GM18951 (cell line): Measurements from ENCODE around the gene ETV5.

ENCODE experiments used
- POLR2A ChIP-seq: IDR thresholded peaks from 4 replicates; pipeline ENCODE4 v1.6.1; 2011; ENCODE audit warnings: mild to moderate bottlenecking; ENCODE audit not compliant: insufficient read length, insufficient read depth; ENCODE audit errors: extremely low read depth
- in situ Hi-C: fragments of 300-500 bp; cut with MboI; formaldehyde crosslinking; loops from one replicate; pipeline ENCODE4 v1.12.0; 2022; ENCODE audit warnings: low sequenced_read_pairs, mixed read lengths, inconsistent platforms; ENCODE audit not compliant: unreplicated experiment

The ETV5 gene

DNA sequence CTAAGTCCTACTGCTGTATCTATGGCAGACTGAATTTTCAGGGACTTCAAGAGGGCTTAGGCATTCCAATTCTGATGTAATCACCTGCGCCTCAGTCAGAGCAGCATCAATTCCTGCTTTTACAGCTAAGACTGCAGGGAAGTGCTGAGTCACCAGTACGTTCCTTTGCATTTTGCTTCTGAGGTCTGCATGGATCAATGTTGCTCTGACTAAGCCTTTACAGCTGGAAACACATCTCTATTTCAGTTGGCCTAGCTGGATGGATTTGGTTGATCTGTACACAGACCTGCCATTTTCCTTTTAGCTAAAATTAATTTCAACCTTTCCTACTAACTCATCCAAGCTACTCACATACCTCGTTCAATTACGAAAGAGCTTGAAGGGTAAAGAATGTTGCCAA lies 51.3 kb downstream of the ETV5 start:
- no peak for TF ChIP-seq POLR2A
- in situ Hi-C loops: no loop called here

DNA sequence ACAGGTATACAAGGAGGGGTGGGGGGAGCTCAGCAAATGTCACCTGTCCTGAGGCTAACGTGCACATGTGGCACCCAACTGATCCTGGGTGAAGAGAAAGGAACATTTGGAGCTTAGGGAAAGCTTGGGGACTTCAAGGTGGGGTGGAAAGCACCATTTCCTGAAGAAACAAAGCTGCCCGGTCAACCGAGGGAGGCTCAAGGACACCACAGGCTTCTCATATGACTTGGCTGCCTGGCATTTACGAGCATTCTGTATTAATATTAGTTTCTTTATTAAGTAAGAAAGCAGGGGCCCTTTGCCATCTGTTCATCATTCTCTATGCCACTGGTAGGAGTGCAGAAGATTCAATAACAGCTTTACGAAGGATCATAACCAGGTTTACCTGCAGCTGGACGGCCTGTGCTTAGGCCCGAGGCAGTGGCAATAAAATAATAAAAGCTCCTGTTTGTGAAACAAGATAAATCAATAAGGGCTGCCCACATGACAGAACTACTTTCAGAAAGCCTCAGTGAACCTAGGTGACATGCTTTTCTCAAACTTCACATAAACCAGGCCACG lies 54.0 kb downstream of the ETV5 start:
- TF ChIP-seq POLR2A: no peak
- in situ Hi-C loops: no loop called here

DNA sequence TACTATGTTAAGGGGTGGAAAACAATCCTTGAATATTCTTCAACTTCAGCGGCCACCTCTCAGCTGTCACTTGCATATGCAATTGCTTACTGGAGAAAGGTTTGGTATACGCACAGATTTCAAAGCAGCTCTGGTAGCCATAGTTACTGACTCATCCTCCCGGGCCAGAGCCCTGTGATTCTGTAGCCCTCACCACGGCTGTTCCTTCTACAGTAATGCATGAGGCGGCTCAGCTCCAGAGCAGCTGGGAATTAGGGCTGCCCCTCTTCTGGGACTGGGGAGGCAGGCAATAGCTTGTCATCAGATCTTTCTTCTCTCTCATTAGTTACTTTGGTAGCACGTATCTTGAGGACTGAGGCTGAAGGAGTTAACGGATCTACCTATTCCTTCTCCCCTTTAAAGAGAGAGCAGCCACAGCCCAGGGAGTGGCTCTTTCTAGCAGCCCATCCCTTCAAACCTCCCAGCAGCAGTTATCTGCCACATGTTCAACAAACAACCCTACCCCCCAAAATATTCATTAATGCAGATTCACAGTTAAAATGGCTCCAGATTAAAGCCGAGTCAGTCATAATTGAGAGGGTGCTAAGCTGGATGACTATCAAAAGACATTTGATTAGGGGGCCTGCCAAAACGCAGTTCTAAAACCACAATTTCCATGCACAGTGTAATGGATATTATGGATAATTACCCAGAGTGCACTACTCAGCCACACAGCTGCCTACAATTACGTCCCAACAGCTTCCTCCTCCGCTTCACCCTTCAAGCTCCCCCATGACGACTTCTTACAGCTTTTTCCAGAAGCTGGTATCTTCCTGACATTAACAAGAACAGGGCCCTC lies 54.7 kb downstream of the ETV5 start:
- in situ Hi-C loops: no loop called here
- TF ChIP-seq POLR2A: no peak

DNA sequence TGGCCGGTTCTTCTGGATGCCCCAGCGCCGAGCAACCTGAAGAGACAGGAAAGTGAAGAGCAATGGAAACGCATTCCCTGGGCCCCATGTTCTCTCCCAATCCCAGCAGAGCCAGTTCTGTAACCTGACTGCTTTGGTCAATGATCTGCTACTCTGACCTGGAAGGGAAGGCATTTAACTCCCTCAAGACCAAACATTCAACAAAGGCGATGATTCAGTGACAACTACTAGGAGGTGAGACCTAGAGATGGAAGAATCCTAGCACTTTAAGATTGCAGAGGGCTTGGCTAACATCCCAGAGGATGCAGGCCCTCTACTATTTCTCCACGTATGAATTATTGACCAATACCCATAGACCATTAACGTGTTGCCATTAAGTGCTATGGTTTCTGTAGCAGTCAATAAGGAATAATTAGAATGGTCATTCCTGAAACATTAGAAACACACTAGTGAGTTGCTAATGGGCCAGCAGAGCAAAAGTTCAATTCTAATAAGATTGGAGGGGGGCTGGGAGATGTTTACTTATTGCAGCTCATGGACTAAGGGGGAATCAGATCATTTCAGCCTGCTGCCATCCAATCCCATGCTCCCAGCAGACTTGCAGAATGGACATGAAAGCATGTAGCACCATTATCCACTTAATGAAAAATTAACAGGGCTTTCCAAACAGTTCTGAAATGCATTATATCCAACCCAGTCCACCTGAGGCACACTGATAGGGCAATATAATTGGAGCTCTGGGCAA lies 56.6 kb downstream of the ETV5 start:
- in situ Hi-C loops: no loop called here
- TF ChIP-seq POLR2A: no peak

DNA sequence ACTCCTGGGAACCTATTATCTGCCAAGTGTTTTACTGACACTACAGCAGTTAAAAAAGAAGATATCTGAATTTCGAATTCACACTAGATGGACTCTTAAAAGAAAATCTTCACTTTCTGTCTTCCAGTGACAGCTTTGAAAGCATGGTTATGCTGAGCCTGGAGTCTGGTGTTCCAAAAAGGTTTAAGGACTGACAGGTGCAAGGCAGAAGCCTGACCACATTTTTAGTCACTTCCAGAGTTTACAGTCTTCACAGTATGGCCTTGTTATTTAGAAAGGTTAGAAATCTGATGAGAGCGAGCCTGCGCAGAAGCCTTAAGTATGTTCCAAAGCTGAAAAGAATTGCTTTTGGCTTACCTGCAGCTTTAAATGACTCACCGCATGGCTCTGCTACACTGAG lies 59.9 kb downstream of the ETV5 start:
- in situ Hi-C loops: no loop called here

DNA sequence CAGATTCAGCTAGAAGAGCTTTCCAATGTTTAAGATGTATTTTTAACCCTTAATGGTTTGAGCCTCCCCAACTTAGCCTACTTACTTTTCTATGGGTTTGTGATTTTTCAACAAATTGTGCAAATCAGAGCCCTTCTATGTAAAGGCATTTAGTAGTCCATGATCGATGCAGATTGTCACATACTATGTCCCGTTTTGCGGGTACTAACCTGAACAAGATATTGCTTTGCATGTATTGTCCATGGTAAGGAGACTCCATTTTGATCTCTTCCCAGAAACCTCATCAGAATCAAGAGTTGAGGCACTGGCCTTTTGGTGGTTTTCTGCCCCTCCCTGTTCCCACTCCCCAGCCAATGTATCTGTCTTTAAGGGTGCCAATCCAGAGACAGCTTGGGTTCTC lies 60.8 kb downstream of the ETV5 start:
- no peak for TF ChIP-seq POLR2A
- in situ Hi-C loops: no loop called here

More for the DNA sequence above, 59.9 kb downstream of the ETV5 start:
- no peak for TF ChIP-seq POLR2A

DNA sequence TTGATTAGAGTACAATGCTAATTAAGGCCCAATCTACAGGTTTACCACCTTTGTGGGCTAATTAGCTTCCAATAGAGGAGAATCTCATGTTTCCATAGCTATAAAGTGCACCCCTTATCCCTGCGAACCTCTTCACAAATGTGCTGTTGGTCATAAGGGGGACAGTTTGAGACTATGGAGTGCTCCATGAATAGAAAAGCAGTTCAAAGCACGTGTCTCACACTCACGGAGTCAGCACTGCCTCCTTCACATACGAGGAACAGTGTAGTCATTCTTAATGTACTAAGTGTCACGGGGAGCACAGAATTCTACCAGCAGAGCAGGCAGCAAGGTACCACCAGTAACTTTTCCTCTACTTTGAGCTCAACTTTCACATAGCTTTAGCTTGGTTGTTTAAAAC lies 62.1 kb downstream of the ETV5 start:
- in situ Hi-C loops: no loop called here
- TF ChIP-seq POLR2A: no peak

DNA sequence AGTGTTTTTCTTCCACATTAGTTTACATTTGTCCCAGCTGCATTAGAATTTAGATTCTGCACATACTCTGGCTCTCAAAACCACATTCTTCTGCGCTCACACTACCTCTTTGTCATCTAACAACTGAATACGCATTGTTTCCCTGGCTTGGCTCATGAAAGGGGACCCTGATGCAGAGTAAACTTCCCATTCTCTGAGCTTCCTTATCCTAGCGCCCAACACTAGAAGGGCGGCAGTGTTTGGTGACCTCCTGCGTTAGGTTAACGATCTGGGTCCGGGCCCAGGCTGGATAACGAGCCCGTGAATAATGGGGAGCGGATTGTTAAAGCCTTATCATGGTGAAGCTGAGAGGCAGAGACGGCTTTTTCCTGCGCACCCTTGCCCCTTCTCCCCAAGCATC lies 63.9 kb downstream of the ETV5 start:
- no peak for TF ChIP-seq POLR2A
- in situ Hi-C loops: no loop called here

DNA sequence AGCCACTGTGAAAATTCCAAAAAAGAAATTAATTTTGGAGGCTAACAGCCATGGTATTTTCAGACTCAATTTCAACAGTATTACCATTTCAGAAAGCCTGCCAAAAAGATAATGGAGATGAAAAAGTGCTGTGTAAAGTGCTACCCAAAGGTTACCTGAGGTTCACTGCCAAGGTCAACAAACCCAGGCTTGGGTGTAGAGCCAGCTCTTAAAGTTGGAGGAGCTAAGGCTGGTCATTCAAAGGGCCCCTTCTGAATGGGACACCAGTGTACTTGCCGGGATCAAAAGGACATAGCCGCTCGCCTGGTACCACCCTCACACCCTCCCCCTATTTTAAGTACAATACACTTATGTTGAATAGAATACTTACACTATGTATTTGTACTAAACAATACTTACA lies 64.5 kb downstream of the ETV5 start:
- in situ Hi-C loops: no loop called here
- TF ChIP-seq POLR2A: no peak

DNA sequence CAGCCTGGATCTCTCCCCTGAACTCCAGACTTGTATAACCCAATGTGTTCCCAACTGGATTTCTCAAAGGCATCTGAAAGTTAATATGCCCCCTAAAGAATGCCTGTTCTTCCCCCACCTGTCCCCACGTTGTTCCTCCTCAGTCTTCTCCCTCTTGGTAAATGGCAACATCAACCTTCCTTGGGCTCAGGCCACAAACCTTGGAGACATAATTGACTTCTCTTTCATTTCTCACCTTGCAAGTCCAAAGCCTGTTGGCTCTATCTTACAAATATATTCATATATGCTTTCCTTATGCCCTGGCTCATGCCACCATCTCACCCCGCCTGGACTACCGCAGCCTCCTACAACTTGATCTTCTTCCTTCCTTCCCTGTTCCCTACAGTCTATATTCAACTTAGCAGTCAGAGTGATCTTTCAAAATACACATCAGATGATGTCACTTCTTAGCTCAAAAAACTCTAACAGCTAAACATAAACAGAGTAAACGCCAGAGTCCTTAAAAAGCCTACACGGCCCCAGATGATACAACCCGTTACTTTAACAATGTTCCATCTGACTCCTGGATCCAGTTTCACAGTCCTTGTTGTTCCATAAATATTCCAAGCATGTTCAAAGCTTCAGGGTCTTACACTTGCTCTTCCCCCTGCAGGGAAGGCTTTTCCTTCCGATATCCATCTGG lies 66.2 kb downstream of the ETV5 start:
- in situ Hi-C loops: no loop called here

DNA sequence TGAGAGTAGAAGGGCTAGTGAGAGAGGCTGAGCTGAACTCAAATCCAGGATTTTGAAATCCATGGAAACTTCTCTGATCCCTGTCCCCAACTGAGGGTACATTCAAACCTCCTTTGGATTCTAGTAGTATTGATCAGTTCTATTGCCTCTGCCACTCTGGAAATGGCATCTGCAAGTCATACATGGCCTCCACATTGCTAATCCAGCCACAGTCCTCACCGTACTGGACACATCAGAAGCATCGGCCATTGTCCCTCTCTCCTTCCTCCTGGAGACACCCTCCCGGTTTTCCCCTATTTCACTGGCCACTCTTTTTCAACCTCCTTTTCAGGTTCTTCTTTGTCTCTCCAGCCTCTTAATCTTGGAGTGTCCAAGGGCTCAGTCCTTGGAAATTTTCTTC lies 66.9 kb downstream of the ETV5 start:
- in situ Hi-C loops: no loop called here

More for the DNA sequence above, 66.2 kb downstream of the ETV5 start:
- TF ChIP-seq POLR2A: no peak

DNA sequence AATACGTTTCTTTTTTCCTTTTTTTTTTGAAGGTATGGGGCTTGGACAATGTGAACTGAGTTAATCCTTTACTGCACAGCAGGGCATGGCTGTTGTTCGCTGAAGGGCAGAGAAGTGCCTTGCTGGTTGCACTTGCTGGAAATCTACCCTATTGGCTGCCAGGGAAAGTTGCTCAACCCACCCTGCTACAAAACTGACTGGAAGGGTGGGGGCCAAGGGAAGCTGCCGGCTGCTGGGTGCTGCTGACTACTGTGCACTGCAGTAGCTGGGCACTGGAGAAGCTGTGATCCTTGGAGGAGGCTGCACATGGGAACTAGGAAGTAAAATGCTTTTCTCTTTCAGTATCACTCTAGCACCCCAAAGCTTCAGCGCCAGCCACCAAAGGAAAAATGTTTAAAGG lies 70.5 kb downstream of the ETV5 start:
- TF ChIP-seq POLR2A: no peak
- in situ Hi-C loops: no loop called here

More for the DNA sequence above, 66.9 kb downstream of the ETV5 start:
- no peak for TF ChIP-seq POLR2A

DNA sequence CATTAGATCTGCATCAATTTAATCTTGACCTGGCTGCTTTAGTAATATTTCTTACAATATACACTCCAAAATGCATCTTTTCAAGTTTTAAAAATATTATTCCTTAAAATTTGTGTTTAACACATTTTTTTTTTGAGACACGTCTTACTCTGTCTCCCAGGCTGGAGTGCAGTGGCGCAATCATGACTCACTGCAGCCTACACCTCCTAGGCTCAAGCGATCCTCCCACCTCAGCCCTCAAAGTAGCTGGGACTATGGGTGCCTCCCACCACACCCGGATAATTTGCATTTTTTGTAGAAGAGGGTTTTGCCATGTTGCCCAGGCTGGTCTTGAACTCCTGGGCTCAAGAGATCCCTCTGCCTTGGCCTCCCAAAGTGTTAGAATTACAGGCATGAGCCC lies 73.6 kb downstream of the ETV5 start:
- in situ Hi-C loops: no loop called here
- TF ChIP-seq POLR2A: no peak
